Measurements from ENCODE around the gene CCDC33.
"Not testable (repeated sequence)": the region's sequence is repeated elsewhere in the genome, so short reads cannot be mapped to it uniquely, and the experiment has no call there.

The CCDC33 gene

GRCh38 chr15:74356050-74356449 lies 119.9 kb downstream of the CCDC33 start:
- not testable (repeated sequence) for DNase-seq (ENCODE audit: extremely low read depth in 1 of 2, low read depth in 1 of 2)

- DNase-seq (ENCODE audit: extremely low read depth in 1 of 2, low read depth in 1 of 2) = not testable (repeated sequence)
Observed at GRCh38 chr15:74357514-74357913, 121.4 kb downstream of the CCDC33 start.

DNA sequence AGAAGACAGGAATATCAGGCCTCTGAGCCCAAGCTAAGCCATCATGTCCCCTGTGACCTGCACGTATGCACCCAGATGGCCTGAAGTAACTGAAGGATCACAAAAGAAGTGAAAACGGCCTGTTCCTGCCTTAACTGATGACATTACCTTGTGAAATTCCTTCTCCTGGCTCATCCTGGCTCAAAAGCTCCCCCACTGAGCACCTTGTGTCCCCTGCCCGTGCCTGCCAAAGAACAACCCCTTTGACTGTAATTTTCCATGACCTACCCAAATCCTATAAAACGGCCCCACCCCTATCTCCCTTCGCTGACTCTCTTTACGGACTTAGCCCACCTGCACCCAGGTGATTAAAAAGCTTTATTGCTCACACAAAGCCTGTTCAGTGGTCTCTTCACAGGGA lies 123.2 kb downstream of the CCDC33 start:
- not testable (repeated sequence) for DNase-seq (ENCODE audit: extremely low read depth in 1 of 2, low read depth in 1 of 2)

DNA sequence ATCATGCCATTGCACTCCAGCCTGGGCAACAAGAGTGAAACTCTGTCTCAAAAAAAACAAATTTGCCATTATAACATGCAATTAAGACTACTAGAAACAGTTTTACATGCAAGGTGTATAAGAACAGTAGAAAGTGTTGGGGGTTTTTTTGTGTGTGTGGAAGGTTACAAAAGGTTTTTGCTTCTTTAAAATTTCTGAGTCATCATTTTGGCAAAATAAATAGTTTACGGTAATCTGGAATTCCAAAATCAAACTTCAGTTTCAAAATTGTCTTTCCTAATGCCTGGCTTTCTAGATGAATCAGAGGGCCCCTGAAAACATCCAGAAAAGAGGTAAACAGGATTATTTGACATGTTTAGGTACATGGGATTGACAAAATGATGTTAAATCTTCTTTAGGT lies 124.7 kb downstream of the CCDC33 start:
- DNase-seq (ENCODE audit: extremely low read depth in 1 of 2, low read depth in 1 of 2) = not testable (repeated sequence)

DNA sequence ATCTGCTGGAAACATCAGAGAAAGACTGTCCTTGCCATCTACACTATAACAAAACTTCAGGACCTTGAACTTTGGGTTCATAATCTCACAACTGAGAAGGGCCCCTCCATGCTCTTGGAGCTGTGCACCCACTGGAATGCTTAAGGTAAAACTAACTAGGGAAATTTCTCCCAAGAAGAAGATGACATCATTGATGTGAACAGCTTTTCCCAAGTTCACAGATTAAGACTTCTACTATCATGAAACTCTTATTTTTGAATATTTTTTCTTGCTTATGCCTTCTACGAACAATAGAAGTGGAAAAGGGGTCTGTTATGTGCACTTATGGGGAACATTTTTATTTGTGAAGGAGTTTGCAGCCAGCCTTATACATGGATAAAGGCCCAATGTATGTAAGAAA lies 126.4 kb downstream of the CCDC33 start:
- no peak for DNase-seq (ENCODE audit: extremely low read depth in 1 of 2, low read depth in 1 of 2)

- no peak for DNase-seq (ENCODE audit: extremely low read depth in 1 of 2, low read depth in 1 of 2)
Observed at GRCh38 chr15:74364936-74365597, 128.9 kb downstream of the CCDC33 start.

GRCh38 chr15:74365598-74366445 lies 129.7 kb downstream of the CCDC33 start:
- no peak for DNase-seq (ENCODE audit: extremely low read depth in 1 of 2, low read depth in 1 of 2)

DNA sequence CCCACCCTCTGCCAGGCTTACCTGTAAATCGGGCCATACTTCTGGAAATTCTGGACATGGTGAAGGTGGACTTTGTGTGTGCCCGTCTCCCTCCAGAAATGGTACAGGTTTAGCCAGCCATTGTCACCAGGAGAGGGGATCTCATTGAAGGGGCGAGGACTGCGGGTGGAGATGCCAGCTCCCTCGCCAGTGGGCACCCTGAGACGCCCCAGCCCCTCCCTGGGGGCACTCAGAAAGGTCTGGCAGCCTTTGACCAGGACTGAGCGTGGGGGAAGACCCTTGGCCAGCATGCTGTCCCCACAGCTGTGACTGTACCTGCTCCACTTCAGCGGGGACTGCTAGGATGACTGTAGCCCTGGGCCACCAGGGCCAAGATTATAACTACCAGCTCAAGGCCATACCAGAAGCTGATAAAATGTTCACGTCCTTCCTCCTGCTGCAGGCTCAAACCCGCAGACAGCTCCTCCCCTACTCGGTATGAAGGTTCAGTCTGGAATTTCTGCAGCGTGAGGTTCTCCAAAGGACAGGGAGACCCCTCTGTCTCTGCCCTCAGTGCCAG lies 131.2 kb downstream of the CCDC33 start, which contains the start of gene CYP11A1:
Gene CYP11A1 (minus strand): TSS at position 351 of the 559 bp plus-strand sequence. CDS start 61 bp downstream, at position 290.
- DNase-seq (ENCODE audit: extremely low read depth in 1 of 2, low read depth in 1 of 2) = no peak

DNA sequence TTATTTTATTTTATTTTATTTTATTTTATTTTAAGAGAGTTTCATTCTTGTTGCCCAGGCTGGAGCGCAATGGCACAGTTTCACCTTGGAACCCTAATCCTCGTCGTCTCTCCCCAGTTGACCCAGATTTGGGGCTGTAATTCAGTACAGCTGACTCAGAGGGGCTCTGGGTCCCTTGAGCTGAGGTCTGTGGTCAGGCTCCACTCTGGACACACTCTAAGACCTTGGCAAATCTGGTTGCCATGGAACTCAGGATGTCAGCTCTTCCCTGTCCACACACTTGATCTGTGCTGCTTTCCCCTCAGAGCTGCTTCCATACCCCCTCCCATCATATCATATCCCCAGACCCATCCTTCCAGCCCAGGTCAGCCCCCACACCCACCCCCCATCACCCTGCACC lies 132.0 kb downstream of the CCDC33 start:
- no peak for DNase-seq (ENCODE audit: extremely low read depth in 1 of 2, low read depth in 1 of 2)

DNA sequence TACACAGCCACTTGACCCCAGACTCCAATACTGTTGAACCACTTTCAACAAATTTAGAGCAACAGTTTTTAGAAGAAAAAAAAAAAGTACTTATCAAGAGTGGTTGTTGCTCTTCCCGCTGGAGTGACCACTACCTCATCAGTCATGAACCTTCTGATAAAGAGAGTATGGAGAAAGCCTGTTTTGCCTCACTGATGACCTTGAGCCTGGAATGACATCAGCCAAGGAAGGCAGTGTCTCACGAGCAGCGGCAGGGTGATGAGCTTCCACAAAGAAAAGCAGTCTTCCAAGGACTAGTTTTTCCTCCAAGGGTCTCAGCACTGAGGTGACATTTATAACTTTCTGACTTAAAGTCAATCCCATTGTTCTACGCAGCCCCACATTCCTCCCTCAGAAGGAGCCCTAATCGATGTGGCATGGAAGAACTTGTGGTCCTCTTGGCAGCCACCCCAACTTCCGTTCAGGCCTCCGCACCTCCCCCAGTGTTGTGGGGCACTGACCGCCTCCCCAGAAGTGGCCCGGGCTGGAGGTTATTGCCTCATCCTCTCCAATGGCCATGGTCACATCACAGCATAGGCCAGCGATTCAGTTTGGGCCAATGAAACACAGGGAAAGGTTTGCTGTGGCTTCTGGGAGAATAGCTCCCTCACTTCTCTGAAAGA lies 133.1 kb downstream of the CCDC33 start:
- DNase-seq (ENCODE audit: extremely low read depth in 1 of 2, low read depth in 1 of 2) = no peak

DNA sequence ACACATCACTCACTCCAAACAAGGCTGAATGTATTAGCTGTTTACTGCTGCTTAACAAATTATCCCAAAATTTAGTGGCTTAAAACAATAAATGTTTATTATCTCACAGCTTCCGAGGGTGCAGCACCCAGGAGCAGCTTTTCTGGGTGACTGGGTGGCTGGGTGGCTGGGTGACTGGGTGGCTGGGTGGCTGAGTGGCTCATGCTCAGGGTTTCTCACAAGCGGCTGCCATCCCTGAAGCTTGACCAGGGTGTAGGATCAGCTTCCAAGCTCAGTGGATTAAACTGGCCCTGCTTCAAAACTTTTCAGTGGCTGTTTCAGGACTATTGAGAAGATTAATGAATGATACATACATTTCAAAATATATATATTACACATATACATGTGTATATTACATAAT lies 133.6 kb downstream of the CCDC33 start:
- no peak for DNase-seq (ENCODE audit: extremely low read depth in 1 of 2, low read depth in 1 of 2)

DNA sequence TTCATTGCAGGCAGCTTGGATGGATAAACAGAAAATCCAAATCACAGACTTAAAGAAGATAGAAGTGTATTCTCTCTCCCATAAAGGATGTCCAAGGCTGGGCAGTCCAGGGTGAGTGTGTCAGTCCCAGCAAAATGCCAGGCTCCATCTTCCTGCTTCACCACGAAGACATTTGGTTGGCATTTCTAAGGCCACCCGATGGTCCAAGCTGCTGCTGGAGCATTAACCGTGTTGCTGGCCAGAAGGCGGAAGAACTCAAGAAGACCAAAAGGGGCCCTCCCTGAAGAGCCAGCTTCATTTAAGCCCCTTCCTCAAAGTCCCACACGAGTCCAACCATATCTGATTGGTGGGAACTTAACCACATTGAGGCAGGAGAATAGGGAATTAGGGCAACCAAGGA lies 134.3 kb downstream of the CCDC33 start:
- no peak for DNase-seq (ENCODE audit: extremely low read depth in 1 of 2, low read depth in 1 of 2)

DNA sequence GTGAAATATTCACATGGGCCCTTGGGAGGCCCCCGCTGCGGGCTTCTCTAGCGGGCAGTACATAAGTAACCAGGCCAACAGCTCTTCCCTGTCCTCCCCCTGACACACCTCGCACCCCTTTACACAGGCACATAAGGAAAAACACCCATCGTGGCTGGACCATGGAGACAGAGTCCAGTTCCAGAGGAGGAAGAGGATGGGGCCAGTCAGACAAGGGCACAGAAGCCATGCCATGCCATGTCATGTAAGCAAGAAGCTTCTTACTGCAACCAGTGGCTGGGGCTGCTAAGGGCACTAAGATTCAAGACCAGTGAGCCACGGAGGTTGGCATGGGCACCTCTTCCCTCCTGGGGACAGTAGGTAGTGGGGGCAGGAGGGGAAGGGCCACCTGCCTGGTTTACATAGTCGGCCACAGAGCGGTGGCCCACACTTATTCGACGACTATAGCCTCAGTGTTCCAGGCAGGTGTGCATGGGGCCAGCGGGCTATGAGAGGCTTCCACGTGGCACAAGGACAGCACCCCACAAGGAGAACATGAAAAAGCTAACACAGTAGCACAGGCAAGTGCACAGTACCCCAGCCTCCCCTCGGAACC lies 137.0 kb downstream of the CCDC33 start:
- DNase-seq (ENCODE audit: extremely low read depth in 1 of 2, low read depth in 1 of 2) = no peak

GRCh38 chr15:74373731-74374647 lies 137.9 kb downstream of the CCDC33 start:
- peak; percentile 84 to 94 for DNase-seq (ENCODE audit: extremely low read depth in 1 of 2, low read depth in 1 of 2)

DNA sequence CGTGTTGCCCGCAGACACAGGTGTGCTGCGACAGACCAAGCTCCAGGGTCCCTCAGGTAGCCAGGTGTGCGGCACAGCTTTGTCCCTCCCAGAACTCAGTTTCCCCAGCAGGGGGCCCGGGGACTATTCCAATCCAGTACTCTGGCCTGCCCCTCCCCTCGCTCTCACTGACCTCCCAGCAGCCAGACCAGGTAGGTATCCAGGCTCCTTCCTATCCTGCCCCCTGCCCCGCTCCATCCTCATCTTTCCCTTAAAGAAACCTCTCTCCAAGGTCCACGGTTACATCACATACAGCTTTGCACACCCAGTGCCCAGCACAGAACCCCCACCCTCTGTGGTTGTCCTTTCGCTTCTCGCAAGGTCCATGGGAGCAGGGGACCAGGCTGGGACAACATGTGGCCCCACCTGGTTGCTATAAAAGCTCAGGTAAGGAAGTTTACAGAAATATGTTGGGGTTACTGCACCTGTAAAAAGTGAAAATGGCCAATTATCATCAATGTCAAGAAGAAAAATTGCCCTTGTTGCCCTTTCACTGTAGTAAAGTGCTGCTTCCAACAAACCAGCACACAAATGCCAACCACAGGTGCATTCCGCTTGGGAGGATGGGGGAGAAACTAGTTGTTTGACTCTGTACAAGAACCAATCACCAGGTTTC lies 138.6 kb downstream of the CCDC33 start:
- no peak for DNase-seq (ENCODE audit: extremely low read depth in 1 of 2, low read depth in 1 of 2)

- peak; percentile 61 to 69 for DNase-seq (ENCODE audit: extremely low read depth in 1 of 2, low read depth in 1 of 2)
Observed at GRCh38 chr15:74375303-74375693, 139.2 kb downstream of the CCDC33 start.

DNA sequence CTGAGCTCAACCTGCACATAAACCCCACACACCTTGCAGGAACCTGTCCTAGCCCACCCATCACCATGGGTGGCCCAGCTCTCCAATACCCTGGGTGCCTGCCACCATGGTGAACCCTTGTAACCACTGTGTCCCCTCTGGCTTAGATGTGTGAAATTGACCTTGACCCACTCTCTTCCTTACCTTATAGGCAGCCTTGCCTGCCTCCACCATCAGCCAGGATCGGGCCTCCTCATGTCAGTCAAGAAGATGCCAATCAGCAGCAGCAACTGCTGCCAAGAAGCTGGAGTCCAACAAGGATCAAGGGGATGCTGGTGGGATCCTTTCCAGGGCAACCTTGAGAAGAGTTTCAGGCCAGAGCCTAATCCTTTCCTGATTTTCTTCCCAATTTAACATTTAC lies 140.1 kb downstream of the CCDC33 start:
- no peak for DNase-seq (ENCODE audit: extremely low read depth in 1 of 2, low read depth in 1 of 2)

- DNase-seq (ENCODE audit: extremely low read depth in 1 of 2, low read depth in 1 of 2) = no peak
Observed at GRCh38 chr15:74376825-74377581, 140.9 kb downstream of the CCDC33 start.
